GM19372 (cell line): ENCODE results near the gene PPFIA4.

ENCODE experiments used
- ATAC-seq: cut with Tn5 transposase; IDR thresholded peaks from one replicate; pipeline ENCODE4 v1.9.1; 2021; ENCODE audit warnings: mild to moderate bottlenecking, low read depth, moderate library complexity; ENCODE audit not compliant: unreplicated experiment

Gene PPFIA4

GRCh38 chr1:203095061-203095690, 68.9 kb downstream of the PPFIA4 start:
- ATAC-seq, result no peak

GRCh38 chr1:203096566-203096965, 70.3 kb downstream of the PPFIA4 start:
- no peak for ATAC-seq

GRCh38 chr1:203097001-203097400, 70.7 kb downstream of the PPFIA4 start:
- ATAC-seq, result no peak

- ATAC-seq, result no peak
Measured at GRCh38 chr1:203098445-203098844, 72.2 kb downstream of the PPFIA4 start.

- no peak for ATAC-seq
Measured at GRCh38 chr1:203098914-203099520, 72.7 kb downstream of the PPFIA4 start.

- ATAC-seq, result no peak
Measured at GRCh38 chr1:203099805-203100515, 73.7 kb downstream of the PPFIA4 start.

- no peak for ATAC-seq
Measured at GRCh38 chr1:203100516-203100869, 74.2 kb downstream of the PPFIA4 start.

- no peak for ATAC-seq
Measured at GRCh38 chr1:203101813-203102634, 75.7 kb downstream of the PPFIA4 start.

- ATAC-seq, result no peak
Measured at GRCh38 chr1:203103216-203103615, 76.9 kb downstream of the PPFIA4 start.

GRCh38 chr1:203103829-203104495, 77.7 kb downstream of the PPFIA4 start:
- ATAC-seq, result no peak

GRCh38 chr1:203104789-203105390, 78.6 kb downstream of the PPFIA4 start:
- ATAC-seq, result no peak

- no peak for ATAC-seq
Measured at GRCh38 chr1:203112475-203112874, 86.2 kb downstream of the PPFIA4 start.

- ATAC-seq, result no peak
Measured at GRCh38 chr1:203113308-203113707, 87.0 kb downstream of the PPFIA4 start.

- ATAC-seq, result no peak
Measured at GRCh38 chr1:203114202-203114601, 87.9 kb downstream of the PPFIA4 start.

GRCh38 chr1:203116091-203116820, 90.0 kb downstream of the PPFIA4 start:
- ATAC-seq, result no peak

GRCh38 chr1:203117611-203118575, 91.6 kb downstream of the PPFIA4 start:
- ATAC-seq, result no peak

GRCh38 chr1:203120325-203121153, 94.2 kb downstream of the PPFIA4 start:
- ATAC-seq, result no peak
